Parathyroid adenoma (tissue), 2 donors: ENCODE measurements around the gene AP1S3.

Experiments
- H2AFZ ChIP-seq: fragments of 300-600 bp; sonication (generic); one replicate; pipeline ENCODE4 v1.7.0; 2017; ENCODE audit warnings: antibody characterized with exemption, mild to moderate bottlenecking
- H3K27ac ChIP-seq: fragments of 300-600 bp; sonication (generic); one replicate; pipeline ENCODE4 v1.7.0; 2017
- H3K27me3 ChIP-seq: fragments of 300-600 bp; sonication (generic); one replicate; pipeline ENCODE4 v1.7.0; 2017; ENCODE audit warnings: low read length; ENCODE audit not compliant: control insufficient read depth, insufficient read depth
- H3K36me3 ChIP-seq: fragments of 300-600 bp; sonication (generic); one replicate; pipeline ENCODE4 v1.7.0; 2017; ENCODE audit warnings: low read length; ENCODE audit not compliant: control insufficient read depth, insufficient read depth
- H3K4me1 ChIP-seq: fragments of 300-600 bp; sonication (generic); one replicate; pipeline ENCODE4 v1.7.0; 2017; ENCODE audit warnings: control low read depth
- H3K4me2 ChIP-seq: fragments of 300-600 bp; sonication (generic); one replicate; pipeline ENCODE4 v1.7.0; 2017; ENCODE audit warnings: low read length
- H3K4me3 ChIP-seq: fragments of 300-600 bp; sonication (generic); one replicate; pipeline ENCODE4 v1.7.0; 2017; ENCODE audit warnings: low read depth, low read length
- H3K79me2 ChIP-seq: fragments of 300-600 bp; sonication (generic); one replicate; pipeline ENCODE4 v1.7.0; 2017; ENCODE audit warnings: control low read depth
- H3K9ac ChIP-seq: fragments of 300-600 bp; sonication (generic); one replicate; pipeline ENCODE4 v1.7.0; 2017; ENCODE audit warnings: mild to moderate bottlenecking
- H3K9me3 ChIP-seq: fragments of 300-600 bp; sonication (generic); one replicate; pipeline ENCODE4 v1.7.0; 2017; ENCODE audit warnings: low read length; ENCODE audit not compliant: control insufficient read depth
- CTCF ChIP-seq: fragments of 300-600 bp; sonication (generic); IDR thresholded peaks from one replicate; pipeline ENCODE4 v1.7.0; 2017; ENCODE audit warnings: antibody characterized with exemption, mild to moderate bottlenecking
- donor health status: primary hyperparathyroidism.

Gene AP1S3

GRCh38 chr2:223734346-223734745 lies 103.0 kb downstream of the AP1S3 start:
- no peaks in the 10 kb centered on the region for H3K79me2 ChIP-seq
- no peaks in the 10 kb centered on the region for H3K27me3 ChIP-seq
- H3K27ac ChIP-seq = no peak overlapping the region
- TF ChIP-seq CTCF = no peak
- H3K4me1 ChIP-seq = no peaks in the 10 kb centered on the region
- H3K4me3 ChIP-seq = no peak overlapping the region
- H3K9me3 ChIP-seq = no peaks in the 10 kb centered on the region
- no peak overlapping the region for H3K9ac ChIP-seq
- no peak overlapping the region for H3K4me2 ChIP-seq
- H2AFZ ChIP-seq = no peak overlapping the region
- H3K36me3 ChIP-seq = no peaks in the 10 kb centered on the region

GRCh38 chr2:223732346-223732745 lies 105.0 kb downstream of the AP1S3 start:
- Histone ChIP-seq H3K4me1 (no peaks in the 10 kb centered on the region), H3K79me2 (no peaks in the 10 kb centered on the region)

GRCh38 chr2:223731503-223731902 lies 105.9 kb downstream of the AP1S3 start:
- Histone ChIP-seq H3K27ac (no peak overlapping the region), H3K4me1 (no peaks in the 10 kb centered on the region), H2AFZ (no peak overlapping the region), H3K27me3 (no peaks in the 10 kb centered on the region), H3K9me3 (no peaks in the 10 kb centered on the region), H3K36me3 (no peaks in the 10 kb centered on the region), H3K4me2 (no peak overlapping the region), H3K9ac (no peak overlapping the region), H3K4me3 (no peak overlapping the region), H3K79me2 (no peaks in the 10 kb centered on the region)
- no peak for TF ChIP-seq CTCF

More at GRCh38 chr2:223732346-223732745, 105.0 kb downstream of the AP1S3 start:
- Histone ChIP-seq H3K27ac (no peak overlapping the region), H3K9me3 (no peaks in the 10 kb centered on the region), H3K27me3 (no peaks in the 10 kb centered on the region), H3K4me3 (no peak overlapping the region), H3K9ac (no peak overlapping the region), H2AFZ (no peak overlapping the region), H3K36me3 (no peaks in the 10 kb centered on the region), H3K4me2 (no peak overlapping the region)
- no peak for TF ChIP-seq CTCF

GRCh38 chr2:223729781-223730180 lies 107.6 kb downstream of the AP1S3 start:
- Histone ChIP-seq H3K36me3 (no peaks in the 10 kb centered on the region), H3K4me1 (no peaks in the 10 kb centered on the region), H3K79me2 (no peaks in the 10 kb centered on the region)

More at GRCh38 chr2:223729781-223730180, 107.6 kb downstream of the AP1S3 start:
- Histone ChIP-seq H3K27ac (no peak overlapping the region), H3K4me3 (no peak overlapping the region), H2AFZ (no peak overlapping the region), H3K9me3 (no peaks in the 10 kb centered on the region), H3K27me3 (no peaks in the 10 kb centered on the region), H3K9ac (no peak overlapping the region), H3K4me2 (no peak overlapping the region)
- TF ChIP-seq CTCF = no peak
